Activated CD8-positive, alpha-beta memory T cell treated with anti-CD3 and anti-CD28 coated beads, Interleukin-2, amount 50 U/mL, for 24 hours (primary cell): ENCODE data around the gene AACS.

Source experiments
- DNase-seq: peaks from one replicate; pipeline ENCODE4 v3.0.0-alpha.2; 2020; ENCODE audit errors: extremely low read depth

The AACS gene

DNA sequence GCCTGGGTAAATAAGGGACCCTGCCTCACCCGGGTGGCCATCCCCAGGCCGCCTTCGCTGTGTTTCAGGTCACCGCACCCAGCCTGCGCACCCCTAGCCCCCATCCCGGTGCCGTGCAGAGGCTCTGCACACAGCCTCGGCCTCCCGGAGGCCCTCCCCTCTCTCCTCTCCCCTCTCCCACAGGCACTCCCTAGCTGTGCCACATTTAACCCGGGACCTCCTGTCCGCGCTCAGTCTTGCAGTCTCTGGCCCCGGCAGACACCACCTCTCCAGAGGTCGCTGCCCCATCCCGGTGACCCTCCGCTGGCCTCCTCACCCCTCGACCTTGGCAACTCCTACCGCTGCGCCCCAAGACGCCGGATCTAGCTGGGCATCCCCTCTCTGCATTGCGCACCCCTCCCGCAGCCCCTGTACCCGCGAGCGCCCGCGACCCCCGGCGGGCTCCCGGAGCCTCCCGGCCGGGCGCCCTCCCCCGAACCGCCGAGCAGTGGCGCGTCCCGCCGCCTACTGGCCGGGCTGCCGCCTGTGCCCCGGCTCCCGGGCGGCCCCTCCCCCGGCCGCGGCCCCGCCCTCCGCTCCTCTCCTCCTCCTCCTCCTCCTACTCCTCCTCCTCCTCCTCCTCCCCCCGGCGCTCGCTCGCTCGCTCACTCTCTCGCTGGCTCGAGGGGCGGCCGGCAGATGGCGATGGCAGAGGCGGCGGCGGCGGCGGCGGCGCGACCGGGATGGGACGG is 120.7 kb downstream of the AACS start, which contains the start of gene TMEM132B:
TSS of gene TMEM132B (plus strand) at position 647 of the 731 bp plus-strand sequence.
- DNase-seq = no peak

- DNase-seq = no peak
These were observed 121.4 kb downstream of the AACS start for GRCh38 chr12:125186471-125187147.

DNA sequence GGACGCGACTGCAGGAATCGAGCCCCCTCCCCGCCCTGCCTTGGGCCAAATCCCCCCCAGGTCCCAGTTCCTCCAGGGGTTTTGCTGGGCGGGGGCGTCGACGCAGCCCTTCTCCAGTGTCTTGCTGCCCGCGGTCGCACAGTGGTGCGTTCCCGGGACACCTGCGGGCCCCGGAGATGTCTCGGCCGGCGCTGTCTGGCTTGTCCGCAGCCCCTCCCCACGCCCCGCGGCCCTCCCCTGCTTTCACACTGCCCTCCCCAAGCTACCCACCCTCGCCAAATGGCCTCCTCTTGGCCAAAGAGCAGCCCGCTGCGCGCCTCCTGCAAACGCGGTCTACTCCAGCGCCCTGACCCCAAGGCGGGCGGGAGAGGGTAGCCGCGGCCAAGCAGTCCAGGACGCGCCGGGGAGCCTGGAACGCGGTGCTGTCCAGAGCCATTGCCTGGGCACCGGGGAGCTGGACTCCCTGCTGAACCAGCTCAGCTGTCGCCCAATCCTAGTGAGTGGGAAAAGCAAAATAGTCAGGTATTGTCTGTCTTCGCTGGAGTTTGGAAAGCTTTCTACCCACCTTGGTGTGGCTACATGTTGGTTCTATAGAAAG is 122.0 kb downstream of the AACS start:
- DNase-seq = no peak

GRCh38 chr12:125187780-125188741 is 122.8 kb downstream of the AACS start:
- DNase-seq = no peak

DNA sequence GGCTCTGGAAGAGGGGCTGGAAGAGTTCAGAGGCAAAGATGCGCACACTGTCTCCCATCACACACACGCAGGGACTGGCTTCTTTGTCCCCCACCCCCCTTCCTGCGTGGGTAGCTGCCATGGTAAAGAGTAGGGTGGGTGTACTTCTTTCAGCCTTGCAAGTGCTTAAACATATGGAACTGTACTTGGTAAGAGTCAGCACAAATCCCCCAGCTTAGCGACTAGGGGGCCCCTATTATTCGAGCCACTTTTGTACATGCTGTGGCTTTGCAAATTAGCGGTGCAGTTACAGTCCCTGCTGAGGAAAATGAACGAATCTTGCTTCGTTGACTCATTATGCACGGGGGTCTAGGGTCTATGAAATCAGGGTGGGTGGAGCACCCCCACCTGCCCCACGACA is 123.8 kb downstream of the AACS start:
- no peak for DNase-seq

GRCh38 chr12:125189502-125189901 is 124.3 kb downstream of the AACS start:
- no peak for DNase-seq

DNA sequence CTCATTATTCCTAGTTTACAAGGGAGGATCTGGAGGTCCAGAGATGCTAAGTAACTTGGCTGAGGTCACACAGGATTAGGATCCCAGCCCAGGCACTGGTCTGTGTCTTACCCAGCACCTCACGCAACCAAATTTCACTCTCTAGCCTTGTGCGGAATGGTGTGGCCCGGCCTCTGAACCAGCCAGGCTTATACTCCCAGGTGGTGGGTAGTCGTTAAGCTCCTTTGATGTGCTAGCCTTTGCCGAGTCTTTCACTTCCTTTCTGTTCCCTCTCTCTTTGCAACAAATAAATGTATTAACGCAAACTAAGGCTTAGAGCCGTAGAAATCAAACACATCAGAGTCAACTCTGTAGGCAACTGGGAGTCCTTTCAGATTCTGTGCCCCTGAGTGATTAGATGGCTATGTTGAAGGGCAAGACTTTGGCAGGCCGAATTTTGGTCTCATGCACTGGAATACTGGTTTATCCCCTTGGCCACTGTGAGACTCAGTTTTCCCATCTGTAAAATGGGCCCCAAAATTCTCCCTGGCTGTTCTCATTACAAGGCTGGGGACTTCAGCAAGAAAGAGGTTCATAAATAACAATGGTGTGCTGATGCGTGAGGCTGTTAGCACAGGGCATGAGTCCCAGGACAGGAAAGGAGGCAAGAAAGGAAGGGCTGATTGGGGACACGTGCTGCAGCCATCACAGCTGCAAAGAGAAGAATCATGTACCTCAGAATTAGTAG is 126.3 kb downstream of the AACS start:
- no peak for DNase-seq

DNA sequence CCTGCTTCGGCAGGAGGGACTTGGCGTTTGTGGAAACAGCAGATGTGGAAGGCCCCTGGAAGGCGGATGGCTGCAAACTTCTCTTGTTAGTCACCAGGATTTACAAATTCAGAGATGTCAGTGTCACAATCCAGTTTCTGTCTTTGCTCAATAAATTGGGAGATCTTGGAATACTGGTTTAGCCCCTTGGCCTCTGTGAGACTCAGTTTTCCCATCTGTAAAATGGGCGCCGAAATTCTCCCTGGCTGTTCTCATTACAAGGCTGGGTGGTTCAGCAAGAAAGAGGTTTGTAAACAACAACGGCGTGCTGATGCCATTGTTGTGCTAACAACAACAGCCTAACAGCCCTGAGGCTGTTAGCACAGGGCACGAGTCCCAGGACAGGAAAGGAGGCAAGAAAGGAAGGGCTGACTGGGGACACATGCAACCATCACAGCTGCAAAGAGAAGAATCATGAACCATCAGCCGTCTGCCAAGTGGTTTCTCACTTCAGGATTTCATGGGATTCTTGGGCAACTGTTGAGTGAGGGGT is 127.5 kb downstream of the AACS start:
- no peak for DNase-seq
